SU-DHL-6 (cell line): ENCODE results near the gene RASA1.

Experiments used
- CTCF ChIP-seq: fragments of 200-600 bp; sonication (generic); IDR thresholded peaks from one replicate; pipeline ENCODE4 v1.5.1; 2017; ENCODE audit warnings: antibody characterized with exemption, mild to moderate bottlenecking, low read length, moderate library complexity; ENCODE audit not compliant: insufficient read depth, poor library complexity, severe bottlenecking
- EZH2phosphoT487 ChIP-seq: fragments of 200-600 bp; sonication (generic), shearing (Covaris generic); conservative IDR thresholded peaks from 2 replicates; pipeline ENCODE4 v1.6.1; 2018; ENCODE audit warnings: mild to moderate bottlenecking, antibody characterized with exemption, low read length, moderate library complexity, mixed read lengths

- TF ChIP-seq CTCF = no peak
- TF ChIP-seq EZH2phosphoT487 = no peak
Measured at GRCh38 chr5:87393331-87393730, 125.6 kb downstream of the RASA1 start.
